H1 (cell line): Measurements from ENCODE around the gene CBARP. TPM values are rescaled to one million over a fixed set of nuclear protein-coding genes. Genes with fewer than 3 reads are reported as not detected.

Experiments used
- CTCF ChIA-PET: fragments of 300-600 bp; sonication (Branson Sonifier 250); formaldehyde crosslinking; loops from one replicate; lab custom pipeline; 2021; ENCODE audit not compliant: partially characterized antibody; lab: Charles Lee
- POLR2A ChIA-PET: fragments of 300-600 bp; sonication (Branson Sonifier 250); formaldehyde crosslinking; loops from one replicate; lab custom pipeline; 2021; ENCODE audit warnings: inconsistent platforms; ENCODE audit not compliant: partially characterized antibody; lab: Charles Lee
- DNase-seq, 2 experiments: peaks; one replicate each; pipeline versions ENCODE4 v3.0.0 to v3.0.0-alpha.2; 2010 to 2022; ENCODE audit warnings: low spot score in 2 of 2, low read depth in 1 of 2, mixed read lengths in 1 of 2
- FAIRE-seq: peaks from 2 replicates; lab custom pipeline; 2011; peaks lifted over from hg19 to GRCh38; lab: Jason Lieb, UNC
- H2AFZ ChIP-seq: 2 replicates; pipeline ENCODE4 v1.8.1; 2012; ENCODE audit warnings: low read length, inconsistent platforms
- H2AK5ac ChIP-seq: 2 replicates; pipeline ENCODE4 v1.6.1; 2013; ENCODE audit warnings: low read depth, low read length
- H2BK120ac ChIP-seq: replicated peaks from 2 replicates; pipeline ENCODE3; 2013; ENCODE audit warnings: low read depth, low read length, inconsistent platforms
- H2BK12ac ChIP-seq: 2 replicates; pipeline ENCODE4 v1.6.1; 2013; ENCODE audit warnings: low read depth, low read length
- H2BK15ac ChIP-seq: 2 replicates; pipeline ENCODE4 v1.6.1; 2013; ENCODE audit warnings: low read length
- H2BK20ac ChIP-seq: 2 replicates; pipeline ENCODE4 v1.6.1; 2013; ENCODE audit warnings: low read length
- H2BK5ac ChIP-seq: 2 replicates; pipeline ENCODE4 v1.6.1; 2013; ENCODE audit warnings: low read depth, low read length
- H3K14ac ChIP-seq: 2 replicates; pipeline ENCODE4 v1.6.1; 2013; ENCODE audit warnings: inconsistent platforms; ENCODE audit not compliant: insufficient read length
- H3K18ac ChIP-seq: 2 replicates; pipeline ENCODE4 v1.6.1; 2013; ENCODE audit warnings: low read length; ENCODE audit errors: extremely low read depth
- H3K23ac ChIP-seq: 2 replicates; pipeline ENCODE4 v1.6.1; 2013; ENCODE audit warnings: inconsistent platforms; ENCODE audit not compliant: insufficient read length
- H3K23me2 ChIP-seq: 2 replicates; pipeline ENCODE4 v1.6.1; 2013; ENCODE audit warnings: low read depth, low read length
- H3K27ac ChIP-seq: 2 replicates; pipeline ENCODE4 v1.6.1; 2011; ENCODE audit warnings: low read depth, low read length, inconsistent platforms
- H3K27me3 ChIP-seq, 4 experiments: replicated peaks in 1 of 4; 1 replicate in 1 of 4; 2 replicates in 3 of 4; pipeline versions ENCODE4 v1.6.1 to v1.8.1; 2011 to 2013; ENCODE audit warnings: low read length in 3 of 4, mild to moderate bottlenecking in 3 of 4, inconsistent platforms in 2 of 4, mixed read lengths in 2 of 4, moderate library complexity in 1 of 4; ENCODE audit not compliant: control insufficient read depth in 3 of 4, insufficient read depth in 3 of 4; ENCODE audit errors: extremely low read depth in 1 of 4
- H3K36me3 ChIP-seq, 4 experiments: 2 replicates each; pipeline versions ENCODE4 v1.6.1 to v1.8.1; 2011 to 2013; ENCODE audit warnings: mild to moderate bottlenecking in 4 of 4, low read length in 3 of 4, moderate library complexity in 2 of 4, control low read depth in 1 of 4, inconsistent platforms in 1 of 4; ENCODE audit not compliant: insufficient read depth in 4 of 4, control insufficient read depth in 2 of 4
- H3K4ac ChIP-seq: replicated peaks from 2 replicates; pipeline ENCODE3; 2013; ENCODE audit warnings: low read length, low read depth, mixed read lengths, inconsistent platforms; ENCODE audit not compliant: insufficient read length
- H3K4me1 ChIP-seq, 4 experiments: replicated peaks in 1 of 4; 1 replicate in 1 of 4; 2 replicates in 3 of 4; pipeline versions ENCODE4 v1.6.1 to v1.8.1; 2011 to 2013; ENCODE audit warnings: low read length in 3 of 4, inconsistent platforms in 2 of 4, mixed read lengths in 1 of 4; ENCODE audit not compliant: insufficient read depth in 4 of 4, control insufficient read depth in 3 of 4
- H3K4me2 ChIP-seq, 2 experiments: 2 replicates each; pipeline versions ENCODE4 v1.6.1 to v1.8.1; 2011 to 2013; ENCODE audit warnings: low read depth in 2 of 2, low read length in 2 of 2, control low read depth in 1 of 2, inconsistent platforms in 1 of 2, mild to moderate bottlenecking in 1 of 2; ENCODE audit not compliant: insufficient read depth in 1 of 2
- H3K4me3 ChIP-seq, 4 experiments: fragments of 200-600, 300-600 bp in 1 of 4; sonication (generic), shearing (Covaris generic), sonication (Bioruptor Twin) in 1 of 4; 2 replicates each; pipeline versions ENCODE4 v1.5.1 to v1.8.1; 2011 to 2016; ENCODE audit warnings: low read length in 4 of 4, low read depth in 3 of 4, control low read depth in 2 of 4, inconsistent platforms in 2 of 4, mild to moderate bottlenecking in 2 of 4, mixed read lengths in 1 of 4, moderate library complexity in 1 of 4; ENCODE audit not compliant: insufficient read depth in 2 of 4; ENCODE audit errors: extremely low read depth in 1 of 4
- H3K56ac ChIP-seq: replicated peaks from 2 replicates; pipeline ENCODE3; 2013; ENCODE audit warnings: low read depth, mild to moderate bottlenecking, mixed read lengths, low read length, inconsistent platforms; ENCODE audit not compliant: insufficient read length
- H3K79me1 ChIP-seq: 2 replicates; pipeline ENCODE4 v1.6.1; 2013; ENCODE audit warnings: low read depth, low read length, control low read depth
- H3K79me2 ChIP-seq, 2 experiments: 2 replicates each; pipeline versions ENCODE4 v1.6.1 to v1.8.1; 2012 to 2013; ENCODE audit warnings: low read length in 2 of 2, mild to moderate bottlenecking in 2 of 2, inconsistent platforms in 1 of 2; ENCODE audit not compliant: insufficient read depth in 2 of 2, control insufficient read depth in 1 of 2
- H3K9ac ChIP-seq, 4 experiments: replicated peaks in 1 of 4; 1 replicate in 1 of 4; 2 replicates in 3 of 4; pipeline versions ENCODE4 v1.6.1 to v1.8.1; 2011 to 2013; ENCODE audit warnings: low read depth in 3 of 4, low read length in 3 of 4, control low read depth in 2 of 4, mild to moderate bottlenecking in 2 of 4, moderate library complexity in 2 of 4, inconsistent platforms in 1 of 4; ENCODE audit errors: extremely low read depth in 1 of 4
- H3K9me3 ChIP-seq, 2 experiments: 2 replicates each; pipeline versions ENCODE4 v1.6.1 to v1.8.1; 2012 to 2013; ENCODE audit warnings: mild to moderate bottlenecking in 2 of 2, moderate library complexity in 2 of 2, control low read depth in 1 of 2, inconsistent platforms in 1 of 2, low read depth in 1 of 2, low read length in 1 of 2, mixed read lengths in 1 of 2; ENCODE audit not compliant: insufficient read depth in 2 of 2
- H4K20me1 ChIP-seq, 2 experiments: replicated peaks in 1 of 2; 2 replicates each; pipeline versions ENCODE3 to v1.8.1; 2011 to 2013; ENCODE audit warnings: inconsistent platforms in 2 of 2, low read length in 2 of 2, mild to moderate bottlenecking in 1 of 2; ENCODE audit not compliant: insufficient read depth in 2 of 2, control insufficient read depth in 1 of 2
- H4K5ac ChIP-seq: 2 replicates; pipeline ENCODE4 v1.6.1; 2013; ENCODE audit warnings: low read length, low read depth, mixed read lengths, inconsistent platforms; ENCODE audit not compliant: insufficient read length
- H4K8ac ChIP-seq: 2 replicates; pipeline ENCODE4 v1.8.0; 2013; ENCODE audit warnings: mild to moderate bottlenecking, moderate library complexity, low read length, inconsistent platforms; ENCODE audit not compliant: insufficient read depth; ENCODE audit errors: extremely low read depth
- H4K91ac ChIP-seq: replicated peaks from 2 replicates; pipeline ENCODE3; 2013; ENCODE audit warnings: low read length, mixed read lengths, inconsistent platforms; ENCODE audit not compliant: insufficient read length
- ATF2 ChIP-seq: IDR thresholded peaks from 2 replicates; pipeline ENCODE4 v1.6.1; 2012; ENCODE audit warnings: low read length, inconsistent platforms
- BACH1 ChIP-seq: IDR thresholded peaks from 2 replicates; pipeline ENCODE4 v1.6.1; 2012; ENCODE audit warnings: low read length, improper control_type of control experiment
- JUN ChIP-seq: IDR thresholded peaks from 2 replicates; pipeline ENCODE4 v1.6.1; 2011; ENCODE audit warnings: low read depth, mild to moderate bottlenecking, improper control_type of control experiment, low read length
- POLR2A ChIP-seq, 2 experiments: IDR thresholded peaks; 1 replicate in 1 of 2; 2 replicates in 1 of 2; pipeline ENCODE4 v1.6.1; 2011; ENCODE audit warnings: low read depth in 2 of 2, low read length in 2 of 2, mild to moderate bottlenecking in 2 of 2; ENCODE audit errors: control extremely low read depth in 1 of 2
- POLR2AphosphoS5 ChIP-seq: IDR thresholded peaks from 2 replicates; pipeline ENCODE4 v1.6.1; 2011; ENCODE audit warnings: low read depth, low read length
- RAD21 ChIP-seq, 2 experiments: IDR thresholded peaks in 1 of 2; conservative IDR thresholded peaks in 1 of 2; 2 replicates each; pipeline ENCODE4 v1.6.1; 2011; ENCODE audit warnings: low read depth in 2 of 2, low read length in 2 of 2, improper control_type of control experiment in 1 of 2, inconsistent platforms in 1 of 2, mild to moderate bottlenecking in 1 of 2, moderate library complexity in 1 of 2
- RBBP5 ChIP-seq: IDR thresholded peaks from 2 replicates; pipeline ENCODE4 v1.7.1; 2012; ENCODE audit warnings: low read depth, mild to moderate bottlenecking, inconsistent platforms, low read length, moderate library complexity, borderline replicate concordance
- TAF1 ChIP-seq: IDR thresholded peaks from 2 replicates; pipeline ENCODE4 v1.6.1; 2011; ENCODE audit warnings: mild to moderate bottlenecking, low read depth, low read length
- TAF7 ChIP-seq: optimal IDR thresholded peaks from 2 replicates; pipeline ENCODE3; 2011; ENCODE audit warnings: low read depth, mild to moderate bottlenecking, inconsistent platforms, low read length, moderate library complexity, borderline replicate concordance
- WGBS, 2 experiments: shearing (Covaris generic) in 1 of 2; methylation state at CpG; one replicate each; pipeline versions ENCODE4 v1.1.6 to v1.1.7; 2013 to 2015; ENCODE audit warnings: low lambda C conversion rate in 2 of 2, mixed read lengths in 2 of 2, inconsistent platforms in 1 of 2, low coverage in 1 of 2, missing lambda C conversion rate in 1 of 2; ENCODE audit not compliant: insufficient replicate concordance in 2 of 2, insufficient coverage in 1 of 2, insufficient read length in 1 of 2; ENCODE audit errors: extremely low coverage in 1 of 2, missing lambda C conversion rate in 1 of 2; 5-methylcytosine and 5-hydroxymethylcytosine counted together
- polyA plus RNA-seq, 7 experiments: library from polyadenylated mRNA; depleted of rRNA in 3 of 7; stranded (reverse) in 5 of 7; unstranded in 2 of 7; fragments of >200 nt in 5 of 7; fragments of 200-250 nt in 2 of 7; gene quantifications; 1 replicate in 5 of 7; 2 replicates in 1 of 7; 4 replicates in 1 of 7; pipeline versions ENCODE4 v1.2.1 to v1.2.3, GENCODE V29; 2011 to 2013; ENCODE audit warnings: missing spikeins in 2 of 7, mixed read lengths in 2 of 7
- total RNA-seq: library from RNA; stranded (reverse); fragmentation: NEBNext Ultra II Directional; extraction: Animal tissue kit (Norgen Biotek cat#: 25700); gene quantifications from 2 replicates; pipeline ENCODE4 v1.2.1, GENCODE V29; 2021

Gene CBARP
- total and polyA plus RNA-seq, 2 of the 8 experiments (the other 6 are each of a cell fraction or from before 2014, with no cell fraction given) = 4.9 to 14.7 TPM

DNA sequence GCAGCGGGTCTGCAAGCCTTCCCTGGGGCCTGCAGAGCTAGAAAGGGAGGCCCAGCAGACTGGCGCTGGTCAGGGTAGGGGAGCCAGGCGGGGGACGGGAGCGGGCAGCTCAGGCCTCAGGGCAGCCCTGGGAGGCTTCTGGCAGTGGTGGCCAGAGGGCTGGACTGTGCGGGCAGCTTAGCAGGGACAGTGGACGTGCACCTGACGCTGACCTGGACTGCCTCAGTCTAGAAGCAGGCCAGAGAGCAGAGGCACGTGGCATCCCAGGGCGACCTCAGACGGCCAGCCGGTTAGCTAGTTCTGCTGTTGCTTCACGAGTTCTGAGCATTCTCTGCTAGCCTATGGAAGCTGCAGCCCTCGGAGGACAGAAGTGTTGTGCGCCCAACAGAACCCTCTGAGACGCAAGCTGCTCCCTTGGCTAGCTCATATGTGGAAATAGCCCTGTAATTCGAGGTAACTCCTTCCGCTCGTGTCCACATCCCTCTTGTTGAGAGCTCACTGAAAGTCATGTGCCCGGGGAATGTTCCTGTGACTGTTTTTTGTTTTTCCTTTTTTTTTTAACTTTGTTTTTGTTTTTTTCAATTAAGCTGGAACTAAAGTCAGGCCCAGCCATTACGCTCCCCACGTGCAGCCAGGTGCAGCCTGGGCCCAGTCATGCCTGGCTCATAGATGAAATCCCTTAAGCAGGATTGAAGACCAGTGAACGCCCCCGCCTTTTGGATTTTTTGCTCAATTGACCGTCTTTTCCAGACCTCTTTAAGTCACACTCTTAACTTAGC, 35.6 kb upstream of the CBARP start:
- Histone ChIP-seq H4K8ac (0 out of 2 replicates have a peak overlapping the region, but pooled peaks have one; percentile 36), H4K5ac (no peak overlapping the region), H3K9me3 (no peaks in the 10 kb centered on the region), H3K27ac (peak overlapping the region; percentile 11; the same call in 1 of the 2 replicates), H2BK20ac (no peak overlapping the region), H3K27me3 (no peaks in the 10 kb centered on the region), H3K4me2 (peak overlapping the region; percentile 4 to 80; a peak in 1 of 4 replicates), H3K4me3 (peak overlapping the region in 1 of 4 experiments; percentile 78; a peak in 1 of 8 replicates), H3K4me1 (peaks cover 4 to 30% (median 24%) of the 10 kb centered on the region in 4 experiments; a peak in 6 of 7 replicates), H3K9ac (no peak overlapping the region; a peak in 1 of 7 replicates), H2BK5ac (0 out of 2 replicates have a peak overlapping the region, but pooled peaks have one; percentile 60), H2AK5ac (no peak overlapping the region), H3K23me2 (peaks cover 18% of the 10 kb centered on the region; the same call in 1 of the 2 replicates), H3K4ac (no peak overlapping the region), H3K79me2 (peaks cover 5 to 38% of the 10 kb centered on the region in 2 experiments), H2BK120ac (no peak overlapping the region), H3K79me1 (peaks cover 22% of the 10 kb centered on the region), H3K14ac (no peak overlapping the region), H3K36me3 (peaks cover 33 to 46% (median 41%) of the 10 kb centered on the region in 4 experiments), H2BK12ac (no peak overlapping the region), H3K56ac (no peak overlapping the region), H4K91ac (no peak overlapping the region), H2BK15ac (no peak overlapping the region), H3K18ac (no peak overlapping the region), H4K20me1 (peaks cover 7 to 23% of the 10 kb centered on the region in 2 experiments), H3K23ac (no peak overlapping the region), H2AFZ (no peak overlapping the region)
- WGBS, 2 experiments = 94% methylated on average over 25 of the region's 25 CpGs; no CpG with 5 or more reads in 1 of the 2 experiments
- TF ChIP-seq RBBP5 = no peak
- no peak for TF ChIP-seq JUN
- TF ChIP-seq POLR2AphosphoS5 = peak; percentile 94
- no peak for TF ChIP-seq RAD21 (IDR thresholded peaks at IDR 0.05 in 1 of 2, conservative IDR thresholded peaks at IDR 0.05 in 1 of 2; ENCODE audit: low read depth in 2 of 2, low read length in 2 of 2)
- peak; percentile 75 to 84 for TF ChIP-seq POLR2A (IDR thresholded peaks at IDR 0.05; ENCODE audit: control extremely low read depth in 1 of 2, low read depth in 2 of 2, low read length in 2 of 2)
- no peak for TF ChIP-seq TAF1
- no peak for TF ChIP-seq BACH1
- no peak for TF ChIP-seq TAF7
- TF ChIP-seq ATF2 = no peak; the same call in 1 of the 2 replicates
- ChIA-PET CTCF (interaction anchor here (1.3 to 3.1 kb wide), 3 partner anchors 12 to 29 kb away, joined by 5 to 29 read pairs (median 9); no protein-coding TSS in a partner anchor), POLR2A (interaction anchor here (0.6 to 11.4 kb wide), 27 partner anchors 10 to 422 kb away, joined by 3 to 331 read pairs (median 5); partner anchors contain the start of genes ATP5F1D, CBARP and CIRBP)
- DNase-seq (no peak), FAIRE-seq (no peak)
